ENCODE measurements around the gene ARHGEF6.

GRCh38 chrX:136765821-136766356 lies 14.8 kb downstream of the ARHGEF6 start:
- TF ChIP-seq TAF1 (IDR thresholded peaks at IDR 0.05; ENCODE audit: borderline replicate concordance, insufficient read depth, low read length) (no peak), FOXP2 (optimal IDR thresholded peaks at IDR 0.05; ENCODE audit: borderline replicate concordance, extremely low read depth, extremely low read length, insufficient read depth) (no peak), POLR2AphosphoS5 (IDR thresholded peaks at IDR 0.05; ENCODE audit: low read depth, low read length) (no peak), SIN3A (IDR thresholded peaks at IDR 0.05; ENCODE audit: borderline replicate concordance, insufficient read depth, low read length) (no peak)
